Spleen (tissue), 11 donors: ENCODE results near the gene RHOBTB1. TPM values are rescaled to one million over a fixed set of nuclear protein-coding genes. Genes with fewer than 3 reads are reported as not detected.

Experiments used
- DNase-seq: peaks from one replicate; pipeline ENCODE4 v3.0.0-alpha.2; 2020
- H3K27ac ChIP-seq, 8 donors: fragments of 200-600 bp; sonication (generic) in 7 of 8; 1 replicate in 4 of 8; 2 replicates in 4 of 8; pipeline versions ENCODE4 v1.5.0 to v1.8.0; 2016 to 2021; ENCODE audit warnings: inconsistent platforms in 4 of 8, mild to moderate bottlenecking in 4 of 8, moderate library complexity in 1 of 8
- H3K27me3 ChIP-seq, 7 donors: fragments of 200-600 bp; sonication (generic) in 6 of 7; replicated peaks in 1 of 7; 1 replicate in 4 of 7; 2 replicates in 3 of 7; pipeline versions ENCODE4 v1.5.0 to v1.8.0; 2016 to 2021; ENCODE audit warnings: inconsistent platforms in 3 of 7, mild to moderate bottlenecking in 1 of 7
- H3K36me3 ChIP-seq, 6 donors: fragments of 200-600 bp; sonication (generic) in 5 of 6; 1 replicate in 4 of 6; 2 replicates in 2 of 6; pipeline versions ENCODE4 v1.5.0 to v1.8.0; 2016 to 2021; ENCODE audit warnings: inconsistent platforms in 2 of 6
- H3K4me1 ChIP-seq, 6 donors: fragments of 200-600 bp; sonication (generic) in 5 of 6; 1 replicate in 3 of 6; 2 replicates in 3 of 6; pipeline versions ENCODE4 v1.5.0 to v1.8.0; 2016 to 2021; ENCODE audit warnings: inconsistent platforms in 3 of 6
- H3K4me3 ChIP-seq, 8 donors: fragments of 200-600 bp; sonication (generic) in 7 of 8; 1 replicate in 4 of 8; 2 replicates in 4 of 8; pipeline versions ENCODE4 v1.5.0 to v1.8.0; 2016 to 2021; ENCODE audit warnings: inconsistent platforms in 4 of 8, mild to moderate bottlenecking in 4 of 8, moderate library complexity in 2 of 8
- H3K9me3 ChIP-seq, 8 donors: fragments of 200-600 bp; sonication (generic) in 7 of 8; 1 replicate in 4 of 8; 2 replicates in 4 of 8; pipeline versions ENCODE4 v1.5.0 to v1.8.0; 2016 to 2021; ENCODE audit warnings: inconsistent platforms in 4 of 8
- CTCF ChIP-seq, 11 experiments: fragments of 200-600 bp in 7 of 11; fragments of 450-650 bp in 4 of 11; sonication (generic) in 4 of 11; IDR thresholded peaks in 8 of 11; conservative IDR thresholded peaks in 3 of 11; 1 replicate in 7 of 11; 2 replicates in 4 of 11; pipeline versions ENCODE4 v1.4.0 to v1.8.0; 2016 to 2021; ENCODE audit warnings: antibody characterized with exemption in 11 of 11, inconsistent platforms in 4 of 11, mild to moderate bottlenecking in 1 of 11
- POLR2A ChIP-seq, 3 donors: fragments of 450-650 bp; IDR thresholded peaks; one replicate each; pipeline ENCODE4 v1.5.1; 2017; ENCODE audit warnings: antibody characterized with exemption in 3 of 3, mild to moderate bottlenecking in 1 of 3
- POLR2AphosphoS5 ChIP-seq, 3 donors: sonication (generic); formaldehyde crosslinking; IDR thresholded peaks; one replicate each; pipeline ENCODE4 v1.5.1; 2017; ENCODE audit warnings: antibody characterized with exemption in 3 of 3
- WGBS, 5 donors: extraction: QIAGEN DNeasy Blood & Tissue Kit in 3 of 5; methylation state at CpG; one replicate each; pipeline versions ENCODE4 v1.1.5 to v1.1.7; 2013 to 2018; 5-methylcytosine and 5-hydroxymethylcytosine counted together
- intact Hi-C: fragments of 100-400 bp; cut with DNase I; formaldehyde crosslinking; loops from one replicate; pipeline ENCODE4 v1.15.0; 2023; ENCODE audit warnings: low total_unique reads
- polyA plus RNA-seq, 3 donors: library from polyadenylated mRNA; stranded (reverse); fragments of 200-250 nt; gene quantifications; one replicate each; pipeline ENCODE4 v1.2.1, GENCODE V29; 2013
- total RNA-seq, 7 donors: library from RNA; depleted of rRNA in 3 of 7; stranded (reverse); fragments of >200 nt in 3 of 7; fragmentation: NEBNext Ultra II Directional in 4 of 7; extraction: Animal tissue kit (Norgen Biotek cat#: 25700) in 4 of 7; gene quantifications; one replicate each; pipeline versions ENCODE4 v1.1.0 to v1.2.1, GENCODE V29; 2016 to 2021
- donor health status: healthy with polysubstance abuse.
- donor health status: DM: no; HTN: no; CAD: no; lungs with moderate emphysema.
- donor health status: DM: no; HTN: no; CAD: no.
- donor health status: Bipolar disorder and iron deficiency.
- donor health status: healthy.
- donor health status: DM: no; HTN: no; CAD: no.
- donor health status: DM: yes; HTN: yes; CAD: no.

Gene RHOBTB1
- total and polyA plus RNA-seq, 10 donors, result 4.9 to 49.2 (median 20.6) TPM

GRCh38 chr10:60853107-60853506, 90.9 kb downstream of the RHOBTB1 start:
- TF ChIP-seq CTCF (IDR thresholded peaks at IDR 0.05 in 8 of 11, conservative IDR thresholded peaks at IDR 0.05 in 3 of 11), result no peak
- no peak for TF ChIP-seq POLR2AphosphoS5 (IDR thresholded peaks at IDR 0.05)
- no peak for TF ChIP-seq POLR2A (IDR thresholded peaks at IDR 0.05)
- Histone ChIP-seq H3K9me3 (peaks cover 0 to 9% (median 6%) of the 10 kb centered on the region in 8 donors), H3K36me3 (no peaks in the 10 kb centered on the region), H3K4me1 (peaks cover 0 to 4% (median 0%) of the 10 kb centered on the region in 6 donors), H3K27me3 (no peaks in the 10 kb centered on the region), H3K4me3 (no peak overlapping the region), H3K27ac (no peak overlapping the region)
- WGBS, 5 donors, result 76 to 97% (median 88%) methylated on average over 4 of the region's 4 CpGs
- no peak for DNase-seq
- intact Hi-C loops, result no loop called here

GRCh38 chr10:60849740-60850139, 94.2 kb downstream of the RHOBTB1 start:
- no peak for TF ChIP-seq POLR2AphosphoS5 (IDR thresholded peaks at IDR 0.05)
- TF ChIP-seq POLR2A (IDR thresholded peaks at IDR 0.05), result no peak
- no peak for TF ChIP-seq CTCF (IDR thresholded peaks at IDR 0.05 in 8 of 11, conservative IDR thresholded peaks at IDR 0.05 in 3 of 11)
- Histone ChIP-seq H3K4me1 (peaks cover 0 to 4% (median 0%) of the 10 kb centered on the region in 6 donors), H3K9me3 (no peaks in the 10 kb centered on the region), H3K27me3 (no peaks in the 10 kb centered on the region), H3K36me3 (no peaks in the 10 kb centered on the region), H3K27ac (no peak overlapping the region), H3K4me3 (no peak overlapping the region)
- DNase-seq, result no peak
- 83 to 100% (median 90%) methylated on average over 1 of the region's 1 CpG for WGBS, 5 donors
- intact Hi-C loops, result no loop called here

- 60 to 82% (median 76%) methylated on average over 3 of the region's 3 CpGs for WGBS, 5 donors
- Histone ChIP-seq H3K4me3 (no peak overlapping the region), H3K27ac (no peak overlapping the region), H3K4me1 (peaks cover 0 to 4% (median 0%) of the 10 kb centered on the region in 6 donors), H3K9me3 (no peaks in the 10 kb centered on the region), H3K36me3 (no peaks in the 10 kb centered on the region), H3K27me3 (no peaks in the 10 kb centered on the region)
- intact Hi-C loops, result no loop called here
- TF ChIP-seq POLR2A (IDR thresholded peaks at IDR 0.05) (no peak), CTCF (IDR thresholded peaks at IDR 0.05 in 8 of 11, conservative IDR thresholded peaks at IDR 0.05 in 3 of 11) (no peak), POLR2AphosphoS5 (IDR thresholded peaks at IDR 0.05) (no peak)
- DNase-seq, result no peak
Measured at GRCh38 chr10:60849217-60849616, 94.8 kb downstream of the RHOBTB1 start.

- Histone ChIP-seq H3K4me3 (no peak overlapping the region), H3K27ac (no peak overlapping the region), H3K36me3 (no peaks in the 10 kb centered on the region), H3K27me3 (no peaks in the 10 kb centered on the region), H3K4me1 (peaks cover 0 to 4% (median 0%) of the 10 kb centered on the region in 6 donors), H3K9me3 (no peaks in the 10 kb centered on the region)
- no peak for DNase-seq
- 83 to 92% (median 87%) methylated on average over 5 of the region's 5 CpGs for WGBS, 5 donors
- TF ChIP-seq CTCF (IDR thresholded peaks at IDR 0.05 in 8 of 11, conservative IDR thresholded peaks at IDR 0.05 in 3 of 11) (no peak), POLR2AphosphoS5 (IDR thresholded peaks at IDR 0.05) (no peak), POLR2A (IDR thresholded peaks at IDR 0.05) (no peak)
- intact Hi-C loops, result no loop called here
Measured at GRCh38 chr10:60848680-60849079, 95.3 kb downstream of the RHOBTB1 start.
